ENCODE results near the gene EPC1.

Gene EPC1

GRCh38 chr10:32333849-32334248 lies 13.1 kb downstream of the EPC1 start:
- H3K4me3 ChIP-seq (ENCODE audit: low read depth, low read length, poor library complexity, severe bottlenecking): no peak overlapping the region
- H3K9ac ChIP-seq (ENCODE audit: low read length): no peak overlapping the region
- H3F3A ChIP-seq (ENCODE audit: insufficient read depth, low read length): no peaks in the 10 kb centered on the region
- H3K27ac ChIP-seq (ENCODE audit: low read depth, low read length, poor library complexity, severe bottlenecking): peak overlapping the region; percentile 20
- H4K20me1 ChIP-seq (ENCODE audit: insufficient read depth, low read length): peaks cover 4% of the 10 kb centered on the region; the same call in 1 of the 2 replicates
- peaks cover 77% of the 10 kb centered on the region for H3K4me1 ChIP-seq (ENCODE audit: insufficient read depth, low read length, severe bottlenecking)
- H2AFZ ChIP-seq (ENCODE audit: low read length): no peak overlapping the region
- no peaks in the 10 kb centered on the region for H3K27me3 ChIP-seq (ENCODE audit: insufficient read depth, low read length)
- TF ChIP-seq, protein P1, sequence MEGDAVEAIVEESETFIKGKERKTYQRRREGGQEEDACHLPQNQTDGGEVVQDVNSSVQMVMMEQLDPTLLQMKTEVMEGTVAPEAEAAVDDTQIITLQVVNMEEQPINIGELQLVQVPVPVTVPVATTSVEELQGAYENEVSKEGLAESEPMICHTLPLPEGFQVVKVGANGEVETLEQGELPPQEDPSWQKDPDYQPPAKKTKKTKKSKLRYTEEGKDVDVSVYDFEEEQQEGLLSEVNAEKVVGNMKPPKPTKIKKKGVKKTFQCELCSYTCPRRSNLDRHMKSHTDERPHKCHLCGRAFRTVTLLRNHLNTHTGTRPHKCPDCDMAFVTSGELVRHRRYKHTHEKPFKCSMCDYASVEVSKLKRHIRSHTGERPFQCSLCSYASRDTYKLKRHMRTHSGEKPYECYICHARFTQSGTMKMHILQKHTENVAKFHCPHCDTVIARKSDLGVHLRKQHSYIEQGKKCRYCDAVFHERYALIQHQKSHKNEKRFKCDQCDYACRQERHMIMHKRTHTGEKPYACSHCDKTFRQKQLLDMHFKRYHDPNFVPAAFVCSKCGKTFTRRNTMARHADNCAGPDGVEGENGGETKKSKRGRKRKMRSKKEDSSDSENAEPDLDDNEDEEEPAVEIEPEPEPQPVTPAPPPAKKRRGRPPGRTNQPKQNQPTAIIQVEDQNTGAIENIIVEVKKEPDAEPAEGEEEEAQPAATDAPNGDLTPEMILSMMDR (IDR thresholded peaks at IDR 0.05; ENCODE audit: low read length): no peak
- TF ChIP-seq EZH2 (IDR thresholded peaks at IDR 0.05; ENCODE audit: borderline replicate concordance, low read length): no peak
- H3K79me2 ChIP-seq (ENCODE audit: insufficient read depth, low read length): peaks cover 98% of the 10 kb centered on the region
- H3K4me2 ChIP-seq (ENCODE audit: low read length): no peak overlapping the region; the same call in 1 of the 2 replicates
- peaks cover 6% of the 10 kb centered on the region; the same call in 1 of the 2 replicates for H3K36me3 ChIP-seq (ENCODE audit: insufficient read depth, low read length)
- H3K9me2 ChIP-seq (ENCODE audit: low read depth, low read length): no peaks in the 10 kb centered on the region
- no peaks in the 10 kb centered on the region for H3K9me3 ChIP-seq (ENCODE audit: low read length)

- Histone ChIP-seq H3K4me1 (ENCODE audit: insufficient read depth, low read length, severe bottlenecking) (peaks cover 81% of the 10 kb centered on the region), H2AFZ (ENCODE audit: low read length) (no peak overlapping the region), H3K9me3 (ENCODE audit: low read length) (no peaks in the 10 kb centered on the region), H3K9me2 (ENCODE audit: low read depth, low read length) (no peaks in the 10 kb centered on the region), H3K4me2 (ENCODE audit: low read length) (peak overlapping the region; percentile 20; the same call in 1 of the 2 replicates), H3K9ac (ENCODE audit: low read length) (no peak overlapping the region), H3K27me3 (ENCODE audit: insufficient read depth, low read length) (no peaks in the 10 kb centered on the region), H3K4me3 (ENCODE audit: low read depth, low read length, poor library complexity, severe bottlenecking) (no peak overlapping the region), H3K79me2 (ENCODE audit: insufficient read depth, low read length) (peaks cover 98% of the 10 kb centered on the region), H3K36me3 (ENCODE audit: insufficient read depth, low read length) (peaks cover 10% of the 10 kb centered on the region; the same call in 1 of the 2 replicates), H4K20me1 (ENCODE audit: insufficient read depth, low read length) (peaks cover 5% of the 10 kb centered on the region; the same call in 1 of the 2 replicates), H3K27ac (ENCODE audit: low read depth, low read length, poor library complexity, severe bottlenecking) (peak overlapping the region; percentile 51), H3F3A (ENCODE audit: insufficient read depth, low read length) (no peaks in the 10 kb centered on the region)
- TF ChIP-seq, protein P1 (IDR thresholded peaks at IDR 0.05; ENCODE audit: low read length): no peak
These were observed 14.6 kb downstream of the EPC1 start for GRCh38 chr10:32332299-32332750.

- Histone ChIP-seq H3K9ac (ENCODE audit: low read length) (no peak overlapping the region), H3K9me3 (ENCODE audit: low read length) (no peaks in the 10 kb centered on the region), H3K36me3 (ENCODE audit: insufficient read depth, low read length) (peaks cover 10% of the 10 kb centered on the region; the same call in 1 of the 2 replicates), H3K79me2 (ENCODE audit: insufficient read depth, low read length) (peaks cover 98% of the 10 kb centered on the region), H3K27me3 (ENCODE audit: insufficient read depth, low read length) (no peaks in the 10 kb centered on the region), H3K4me3 (ENCODE audit: low read depth, low read length, poor library complexity, severe bottlenecking) (no peak overlapping the region), H3K4me2 (ENCODE audit: low read length) (no peak overlapping the region), H4K20me1 (ENCODE audit: insufficient read depth, low read length) (peaks cover 5% of the 10 kb centered on the region; the same call in 1 of the 2 replicates), H2AFZ (ENCODE audit: low read length) (no peak overlapping the region), H3F3A (ENCODE audit: insufficient read depth, low read length) (no peaks in the 10 kb centered on the region), H3K9me2 (ENCODE audit: low read depth, low read length) (no peaks in the 10 kb centered on the region), H3K4me1 (ENCODE audit: insufficient read depth, low read length, severe bottlenecking) (peaks cover 85% of the 10 kb centered on the region), H3K27ac (ENCODE audit: low read depth, low read length, poor library complexity, severe bottlenecking) (no peak overlapping the region)
- no peak for TF ChIP-seq EZH2 (IDR thresholded peaks at IDR 0.05; ENCODE audit: borderline replicate concordance, low read length)
- TF ChIP-seq, protein P1 (IDR thresholded peaks at IDR 0.05; ENCODE audit: low read length): no peak
These were observed 15.4 kb downstream of the EPC1 start for GRCh38 chr10:32331606-32332005.
